NT2/D1 (cell line): ENCODE measurements around the gene APOA4.

ENCODE experiments used
- DNase-seq: peaks from one replicate; pipeline ENCODE4 v3.0.0-alpha.2; 2011; ENCODE audit warnings: low read depth, low spot score
- H3K27me3 ChIP-seq: 2 replicates; pipeline ENCODE4 v1.6.0; 2011; ENCODE audit warnings: mild to moderate bottlenecking; ENCODE audit not compliant: insufficient read length, insufficient read depth
- H3K36me3 ChIP-seq: 2 replicates; pipeline ENCODE4 v1.6.1; 2011; ENCODE audit warnings: mild to moderate bottlenecking, low read length, mixed read lengths; ENCODE audit not compliant: insufficient read depth, insufficient read length
- H3K4me1 ChIP-seq: 2 replicates; pipeline ENCODE4 v1.5.1; 2011; ENCODE audit not compliant: insufficient read depth, insufficient read length
- H3K4me3 ChIP-seq: 2 replicates; pipeline ENCODE4 v1.5.1; 2011; ENCODE audit warnings: low read depth; ENCODE audit not compliant: insufficient read length
- H3K9ac ChIP-seq: 2 replicates; pipeline ENCODE4 v1.6.0; 2011; ENCODE audit warnings: low read depth; ENCODE audit not compliant: insufficient read length
- H3K9me3 ChIP-seq: 2 replicates; pipeline ENCODE4 v1.5.1; 2011; ENCODE audit warnings: mild to moderate bottlenecking, low read length; ENCODE audit not compliant: insufficient read depth
- SUZ12 ChIP-seq: IDR thresholded peaks from 2 replicates; pipeline ENCODE4 v1.6.1; 2011; ENCODE audit not compliant: insufficient read length, insufficient read depth; ENCODE audit errors: extremely low read depth
- YY1 ChIP-seq: IDR thresholded peaks from 2 replicates; pipeline ENCODE4 v1.6.1; 2011; ENCODE audit not compliant: insufficient read length, insufficient read depth
- ZNF274 ChIP-seq: IDR thresholded peaks from 2 replicates; pipeline ENCODE4 v1.6.1; 2011; ENCODE audit warnings: mild to moderate bottlenecking, low read depth, low read length

Gene APOA4

DNA sequence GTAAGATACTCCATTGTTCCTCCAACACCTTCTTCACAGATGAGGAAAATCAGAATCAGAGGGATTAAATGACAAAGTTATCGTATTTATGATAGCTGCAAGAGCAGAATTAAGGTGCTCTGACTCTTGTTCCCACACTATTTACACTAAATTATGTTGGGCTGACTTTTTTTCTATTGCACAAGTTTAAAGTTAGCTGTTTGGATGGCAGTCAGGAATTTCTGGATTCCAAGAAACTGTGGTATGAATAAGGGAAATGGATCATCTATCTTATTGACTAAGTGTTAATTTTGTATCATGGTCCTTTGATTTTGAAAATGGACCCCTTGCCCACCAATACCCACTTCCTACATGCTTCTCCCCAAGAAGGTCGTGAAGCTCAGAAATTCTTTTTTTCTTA, 34.2 kb upstream of the APOA4 start:
- Histone ChIP-seq H3K36me3 (peaks cover 74% of the 10 kb centered on the region), H3K27me3 (no peaks in the 10 kb centered on the region), H3K9me3 (no peaks in the 10 kb centered on the region), H3K4me1 (no peaks in the 10 kb centered on the region), H3K4me3 (no peak overlapping the region), H3K9ac (no peak overlapping the region)
- no peak for DNase-seq
- no peak for TF ChIP-seq YY1
- no peak for TF ChIP-seq ZNF274
- TF ChIP-seq SUZ12 = no peak

- H3K4me3 ChIP-seq = no peak overlapping the region
- H3K9ac ChIP-seq = no peak overlapping the region
- H3K9me3 ChIP-seq = no peaks in the 10 kb centered on the region
- no peak for TF ChIP-seq ZNF274
- no peak for TF ChIP-seq SUZ12
- no peak for TF ChIP-seq YY1
- no peaks in the 10 kb centered on the region for H3K27me3 ChIP-seq
- H3K36me3 ChIP-seq = peaks cover 72% of the 10 kb centered on the region
- H3K4me1 ChIP-seq = no peaks in the 10 kb centered on the region
- no peak for DNase-seq
These were observed 33.3 kb upstream of the APOA4 start for GRCh38 chr11:116856423-116856822.

GRCh38 chr11:116855413-116855812, 32.3 kb upstream of the APOA4 start:
- DNase-seq = no peak
- no peaks in the 10 kb centered on the region for H3K27me3 ChIP-seq
- TF ChIP-seq ZNF274 (no peak), SUZ12 (no peak), YY1 (no peak)
- H3K4me3 ChIP-seq = no peak overlapping the region
- H3K36me3 ChIP-seq = peaks cover 64% of the 10 kb centered on the region
- H3K9ac ChIP-seq = no peak overlapping the region
- H3K9me3 ChIP-seq = no peaks in the 10 kb centered on the region
- no peaks in the 10 kb centered on the region for H3K4me1 ChIP-seq

GRCh38 chr11:116853461-116854073, 30.5 kb upstream of the APOA4 start:
- TF ChIP-seq ZNF274 (no peak), SUZ12 (no peak), YY1 (no peak)
- H3K4me3 ChIP-seq = no peak overlapping the region
- no peak overlapping the region for H3K9ac ChIP-seq
- H3K4me1 ChIP-seq = no peaks in the 10 kb centered on the region
- H3K9me3 ChIP-seq = no peaks in the 10 kb centered on the region
- peaks cover 61% of the 10 kb centered on the region for H3K36me3 ChIP-seq
- no peak for DNase-seq
- H3K27me3 ChIP-seq = no peaks in the 10 kb centered on the region

DNA sequence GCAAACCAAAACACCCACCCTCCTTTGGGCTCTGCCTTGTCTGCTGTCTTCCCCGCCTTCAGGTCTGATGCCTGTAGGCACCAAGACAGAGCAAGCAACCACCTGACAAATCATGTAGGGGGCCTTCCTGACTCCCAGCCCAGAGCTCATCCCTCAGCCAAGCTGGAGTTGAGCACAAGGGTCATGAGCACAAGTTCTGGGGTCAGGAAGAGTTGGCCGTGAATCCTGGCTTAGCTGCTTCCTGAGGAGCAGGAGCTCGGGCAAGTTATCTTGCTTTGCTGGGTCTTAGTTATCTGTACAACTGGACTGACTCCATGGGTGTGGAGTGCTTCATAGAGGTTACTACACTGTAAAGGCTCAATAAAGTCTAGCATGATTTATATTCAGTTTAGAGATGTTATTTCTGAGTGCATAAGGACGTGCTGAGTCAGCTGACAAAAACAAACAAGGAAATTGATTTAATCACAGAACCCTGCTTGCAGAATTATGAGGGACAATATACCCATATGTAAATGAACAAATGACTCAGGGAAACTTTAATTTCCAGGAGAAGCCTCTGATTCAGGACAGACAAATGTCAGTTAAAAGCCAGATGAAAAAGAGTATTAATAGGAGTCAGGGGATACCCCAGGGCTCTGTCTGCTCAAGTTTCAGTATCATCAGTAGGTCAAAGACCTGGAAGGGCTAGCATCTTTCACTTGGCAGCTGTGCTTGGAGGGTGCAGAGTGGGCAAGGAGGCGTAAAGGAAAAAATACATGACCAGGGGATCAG, 29.3 kb upstream of the APOA4 start:
- no peak overlapping the region for H3K9ac ChIP-seq
- no peak for DNase-seq
- H3K4me1 ChIP-seq = no peaks in the 10 kb centered on the region
- no peak overlapping the region for H3K4me3 ChIP-seq
- no peaks in the 10 kb centered on the region for H3K27me3 ChIP-seq
- H3K36me3 ChIP-seq = peaks cover 57% of the 10 kb centered on the region
- H3K9me3 ChIP-seq = no peaks in the 10 kb centered on the region
- TF ChIP-seq YY1 (no peak), SUZ12 (no peak), ZNF274 (no peak)

DNA sequence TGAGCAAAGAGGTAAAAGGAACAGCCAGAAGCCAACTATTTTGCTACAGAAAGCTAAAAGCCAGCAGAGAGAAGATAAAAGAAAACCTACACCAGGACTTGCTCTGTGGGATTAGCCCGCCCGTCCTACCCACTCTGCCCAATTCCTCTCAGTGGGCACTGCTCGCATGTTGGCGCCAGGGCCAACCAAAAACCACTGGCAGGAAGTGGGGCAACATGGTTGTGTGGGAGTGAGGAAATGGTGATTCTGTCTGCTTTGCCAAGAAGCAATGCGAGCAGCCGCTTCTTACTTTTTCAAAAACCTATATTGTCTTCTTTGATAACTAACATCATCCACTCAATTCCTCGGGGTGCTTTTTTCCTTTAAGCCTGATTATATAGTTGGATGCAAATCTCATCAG, 28.5 kb upstream of the APOA4 start:
- H3K27me3 ChIP-seq = no peaks in the 10 kb centered on the region
- H3K9me3 ChIP-seq = no peaks in the 10 kb centered on the region
- TF ChIP-seq YY1 (no peak), ZNF274 (no peak), SUZ12 (no peak)
- H3K4me3 ChIP-seq = no peak overlapping the region
- H3K9ac ChIP-seq = no peak overlapping the region
- peaks cover 60% of the 10 kb centered on the region for H3K36me3 ChIP-seq
- no peaks in the 10 kb centered on the region for H3K4me1 ChIP-seq
- no peak for DNase-seq

GRCh38 chr11:116849486-116849885, 26.4 kb upstream of the APOA4 start:
- Histone ChIP-seq H3K4me1 (no peaks in the 10 kb centered on the region), H3K4me3 (no peak overlapping the region), H3K9me3 (no peaks in the 10 kb centered on the region), H3K36me3 (peaks cover 65% of the 10 kb centered on the region), H3K27me3 (no peaks in the 10 kb centered on the region), H3K9ac (no peak overlapping the region)
- TF ChIP-seq YY1 (no peak), SUZ12 (no peak), ZNF274 (no peak)
- DNase-seq = no peak
